Spleen (tissue), 11 donors: ENCODE results near the gene TOGARAM1. TPM values are rescaled to one million over a fixed set of nuclear protein-coding genes. Genes with fewer than 3 reads are reported as not detected.

Source experiments
- DNase-seq: peaks from one replicate; pipeline ENCODE4 v3.0.0-alpha.2; 2020
- H3K27ac ChIP-seq, 8 donors: fragments of 200-600 bp; sonication (generic) in 7 of 8; 1 replicate in 4 of 8; 2 replicates in 4 of 8; pipeline versions ENCODE4 v1.5.0 to v1.8.0; 2016 to 2021; ENCODE audit warnings: inconsistent platforms in 4 of 8, mild to moderate bottlenecking in 4 of 8, moderate library complexity in 1 of 8
- H3K27me3 ChIP-seq, 7 donors: fragments of 200-600 bp; sonication (generic) in 6 of 7; replicated peaks in 1 of 7; 1 replicate in 4 of 7; 2 replicates in 3 of 7; pipeline versions ENCODE4 v1.5.0 to v1.8.0; 2016 to 2021; ENCODE audit warnings: inconsistent platforms in 3 of 7, mild to moderate bottlenecking in 1 of 7
- H3K36me3 ChIP-seq, 6 donors: fragments of 200-600 bp; sonication (generic) in 5 of 6; 1 replicate in 4 of 6; 2 replicates in 2 of 6; pipeline versions ENCODE4 v1.5.0 to v1.8.0; 2016 to 2021; ENCODE audit warnings: inconsistent platforms in 2 of 6
- H3K4me1 ChIP-seq, 6 donors: fragments of 200-600 bp; sonication (generic) in 5 of 6; 1 replicate in 3 of 6; 2 replicates in 3 of 6; pipeline versions ENCODE4 v1.5.0 to v1.8.0; 2016 to 2021; ENCODE audit warnings: inconsistent platforms in 3 of 6
- H3K4me3 ChIP-seq, 8 donors: fragments of 200-600 bp; sonication (generic) in 7 of 8; 1 replicate in 4 of 8; 2 replicates in 4 of 8; pipeline versions ENCODE4 v1.5.0 to v1.8.0; 2016 to 2021; ENCODE audit warnings: inconsistent platforms in 4 of 8, mild to moderate bottlenecking in 4 of 8, moderate library complexity in 2 of 8
- H3K9me3 ChIP-seq, 8 donors: fragments of 200-600 bp; sonication (generic) in 7 of 8; 1 replicate in 4 of 8; 2 replicates in 4 of 8; pipeline versions ENCODE4 v1.5.0 to v1.8.0; 2016 to 2021; ENCODE audit warnings: inconsistent platforms in 4 of 8
- POLR2A ChIP-seq, 3 donors: fragments of 450-650 bp; IDR thresholded peaks; one replicate each; pipeline ENCODE4 v1.5.1; 2017; ENCODE audit warnings: antibody characterized with exemption in 3 of 3, mild to moderate bottlenecking in 1 of 3
- POLR2AphosphoS5 ChIP-seq, 3 donors: sonication (generic); formaldehyde crosslinking; IDR thresholded peaks; one replicate each; pipeline ENCODE4 v1.5.1; 2017; ENCODE audit warnings: antibody characterized with exemption in 3 of 3
- WGBS, 5 donors: extraction: QIAGEN DNeasy Blood & Tissue Kit in 3 of 5; methylation state at CpG; one replicate each; pipeline versions ENCODE4 v1.1.5 to v1.1.7; 2013 to 2018; 5-methylcytosine and 5-hydroxymethylcytosine counted together
- intact Hi-C: fragments of 100-400 bp; cut with DNase I; formaldehyde crosslinking; loops from one replicate; pipeline ENCODE4 v1.15.0; 2023; ENCODE audit warnings: low total_unique reads
- polyA plus RNA-seq, 3 donors: library from polyadenylated mRNA; stranded (reverse); fragments of 200-250 nt; gene quantifications; one replicate each; pipeline ENCODE4 v1.2.1, GENCODE V29; 2013
- total RNA-seq, 7 donors: library from RNA; depleted of rRNA in 3 of 7; stranded (reverse); fragments of >200 nt in 3 of 7; fragmentation: NEBNext Ultra II Directional in 4 of 7; extraction: Animal tissue kit (Norgen Biotek cat#: 25700) in 4 of 7; gene quantifications; one replicate each; pipeline versions ENCODE4 v1.1.0 to v1.2.1, GENCODE V29; 2016 to 2021
- TF ChIP-seq, protein P1 (sequence below), 11 experiments: fragments of 200-600 bp in 7 of 11; fragments of 450-650 bp in 4 of 11; sonication (generic) in 4 of 11; IDR thresholded peaks in 8 of 11; conservative IDR thresholded peaks in 3 of 11; 1 replicate in 7 of 11; 2 replicates in 4 of 11; pipeline versions ENCODE4 v1.4.0 to v1.8.0; 2016 to 2021; ENCODE audit warnings: antibody characterized with exemption in 11 of 11, inconsistent platforms in 4 of 11, mild to moderate bottlenecking in 1 of 11
- donor health status: healthy with polysubstance abuse.
- donor health status: DM: no; HTN: no; CAD: no; lungs with moderate emphysema.
- donor health status: DM: no; HTN: no; CAD: no.
- donor health status: Bipolar disorder and iron deficiency.
- donor health status: healthy.
- donor health status: DM: no; HTN: no; CAD: no.
- donor health status: DM: yes; HTN: yes; CAD: no.

Gene TOGARAM1
- total and polyA plus RNA-seq, 10 donors = 3.1 to 37.3 (median 17.2) TPM

DNA sequence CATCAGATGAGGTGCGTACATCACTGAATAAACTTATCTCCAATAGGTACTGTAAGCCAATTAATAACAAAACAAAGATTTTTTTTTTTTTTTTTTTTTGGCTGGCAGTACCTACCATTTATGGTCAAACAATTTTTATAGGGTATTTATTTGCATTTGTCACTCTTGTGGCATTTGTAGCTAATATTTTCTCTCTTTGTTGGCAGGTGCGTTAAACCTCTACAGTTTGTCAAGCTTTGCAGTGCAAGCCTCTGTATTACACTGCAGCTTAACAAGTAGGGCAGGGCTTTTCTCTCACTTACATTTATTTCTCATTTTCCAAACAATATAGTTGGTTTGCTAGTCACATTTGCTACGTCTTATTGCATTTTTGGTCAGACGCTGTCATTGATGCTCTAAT, 134.2 kb downstream of the TOGARAM1 start:
- no peak for TF ChIP-seq POLR2A (IDR thresholded peaks at IDR 0.05)
- TF ChIP-seq, protein P1, sequence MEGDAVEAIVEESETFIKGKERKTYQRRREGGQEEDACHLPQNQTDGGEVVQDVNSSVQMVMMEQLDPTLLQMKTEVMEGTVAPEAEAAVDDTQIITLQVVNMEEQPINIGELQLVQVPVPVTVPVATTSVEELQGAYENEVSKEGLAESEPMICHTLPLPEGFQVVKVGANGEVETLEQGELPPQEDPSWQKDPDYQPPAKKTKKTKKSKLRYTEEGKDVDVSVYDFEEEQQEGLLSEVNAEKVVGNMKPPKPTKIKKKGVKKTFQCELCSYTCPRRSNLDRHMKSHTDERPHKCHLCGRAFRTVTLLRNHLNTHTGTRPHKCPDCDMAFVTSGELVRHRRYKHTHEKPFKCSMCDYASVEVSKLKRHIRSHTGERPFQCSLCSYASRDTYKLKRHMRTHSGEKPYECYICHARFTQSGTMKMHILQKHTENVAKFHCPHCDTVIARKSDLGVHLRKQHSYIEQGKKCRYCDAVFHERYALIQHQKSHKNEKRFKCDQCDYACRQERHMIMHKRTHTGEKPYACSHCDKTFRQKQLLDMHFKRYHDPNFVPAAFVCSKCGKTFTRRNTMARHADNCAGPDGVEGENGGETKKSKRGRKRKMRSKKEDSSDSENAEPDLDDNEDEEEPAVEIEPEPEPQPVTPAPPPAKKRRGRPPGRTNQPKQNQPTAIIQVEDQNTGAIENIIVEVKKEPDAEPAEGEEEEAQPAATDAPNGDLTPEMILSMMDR (IDR thresholded peaks at IDR 0.05 in 8 of 11, conservative IDR thresholded peaks at IDR 0.05 in 3 of 11) = no peak
- TF ChIP-seq POLR2AphosphoS5 (IDR thresholded peaks at IDR 0.05) = no peak
- Histone ChIP-seq H3K4me3 (no peak overlapping the region), H3K27me3 (no peaks in the 10 kb centered on the region), H3K36me3 (peaks cover 0 to 72% (median 52%) of the 10 kb centered on the region in 6 donors), H3K27ac (no peak overlapping the region), H3K4me1 (peaks cover 0 to 10% (median 0%) of the 10 kb centered on the region in 6 donors), H3K9me3 (no peaks in the 10 kb centered on the region)
- intact Hi-C loops = no loop called here
- DNase-seq = no peak
- WGBS, 5 donors = 90 to 98% (median 96%) methylated on average over 4 of the region's 4 CpGs

DNA sequence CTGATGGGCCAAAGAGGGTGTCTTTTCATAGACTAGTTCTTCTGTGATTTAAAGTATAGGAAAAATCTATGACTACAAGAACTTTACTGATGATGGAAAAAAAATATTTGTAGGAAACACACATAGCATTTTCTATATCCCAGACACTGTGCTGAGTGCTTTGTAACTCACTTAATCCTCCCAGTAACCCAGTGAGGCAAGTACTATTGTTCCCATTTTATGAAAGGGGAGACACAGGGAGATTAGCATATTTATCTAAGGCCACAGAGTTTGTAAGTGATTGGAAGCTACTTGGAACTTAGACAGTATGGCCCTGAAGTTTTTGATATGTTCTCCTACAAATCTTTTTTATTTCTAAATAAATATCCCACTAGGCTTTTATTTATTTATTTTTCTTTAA, 141.8 kb downstream of the TOGARAM1 start:
- Histone ChIP-seq H3K4me3 (no peak overlapping the region), H3K9me3 (no peaks in the 10 kb centered on the region), H3K27ac (no peak overlapping the region), H3K36me3 (peaks cover 0 to 100% (median 67%) of the 10 kb centered on the region in 6 donors), H3K4me1 (no peaks in the 10 kb centered on the region), H3K27me3 (no peaks in the 10 kb centered on the region)
- TF ChIP-seq POLR2A (IDR thresholded peaks at IDR 0.05) = no peak
- TF ChIP-seq, protein P1 (IDR thresholded peaks at IDR 0.05 in 8 of 11, conservative IDR thresholded peaks at IDR 0.05 in 3 of 11) = no peak
- no peak for TF ChIP-seq POLR2AphosphoS5 (IDR thresholded peaks at IDR 0.05)
- intact Hi-C loops = no loop called here
- DNase-seq = no peak

DNA sequence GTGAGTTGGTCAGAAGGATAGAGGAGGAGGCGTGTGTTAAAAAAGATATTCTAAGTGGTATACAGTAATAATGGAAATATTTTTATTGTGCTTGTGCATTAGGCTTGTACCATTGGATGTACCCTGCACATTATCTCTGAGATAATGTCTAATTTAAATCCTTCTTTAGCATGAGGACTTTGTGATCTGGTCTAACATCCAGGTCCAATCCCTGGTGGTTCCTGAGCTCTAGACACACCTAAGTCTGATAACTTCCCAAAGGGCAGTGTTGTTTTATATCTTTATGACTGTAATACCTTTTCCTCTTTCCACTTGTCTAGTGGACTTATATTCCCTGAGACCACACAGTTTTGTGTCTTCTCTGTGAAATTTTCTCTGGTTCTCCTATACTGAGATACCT, 142.6 kb downstream of the TOGARAM1 start:
- Histone ChIP-seq H3K27me3 (no peaks in the 10 kb centered on the region), H3K4me1 (no peaks in the 10 kb centered on the region), H3K27ac (no peak overlapping the region), H3K4me3 (no peak overlapping the region), H3K9me3 (no peaks in the 10 kb centered on the region), H3K36me3 (peaks cover 0 to 100% (median 69%) of the 10 kb centered on the region in 6 donors)
- DNase-seq = no peak
- no peak for TF ChIP-seq POLR2A (IDR thresholded peaks at IDR 0.05)
- no peak for TF ChIP-seq POLR2AphosphoS5 (IDR thresholded peaks at IDR 0.05)
- TF ChIP-seq, protein P1 (IDR thresholded peaks at IDR 0.05 in 8 of 11, conservative IDR thresholded peaks at IDR 0.05 in 3 of 11) = no peak
- 42 to 100% (median 98%) methylated on average over 1 of the region's 1 CpG for WGBS, 5 donors
- intact Hi-C loops = no loop called here

DNA sequence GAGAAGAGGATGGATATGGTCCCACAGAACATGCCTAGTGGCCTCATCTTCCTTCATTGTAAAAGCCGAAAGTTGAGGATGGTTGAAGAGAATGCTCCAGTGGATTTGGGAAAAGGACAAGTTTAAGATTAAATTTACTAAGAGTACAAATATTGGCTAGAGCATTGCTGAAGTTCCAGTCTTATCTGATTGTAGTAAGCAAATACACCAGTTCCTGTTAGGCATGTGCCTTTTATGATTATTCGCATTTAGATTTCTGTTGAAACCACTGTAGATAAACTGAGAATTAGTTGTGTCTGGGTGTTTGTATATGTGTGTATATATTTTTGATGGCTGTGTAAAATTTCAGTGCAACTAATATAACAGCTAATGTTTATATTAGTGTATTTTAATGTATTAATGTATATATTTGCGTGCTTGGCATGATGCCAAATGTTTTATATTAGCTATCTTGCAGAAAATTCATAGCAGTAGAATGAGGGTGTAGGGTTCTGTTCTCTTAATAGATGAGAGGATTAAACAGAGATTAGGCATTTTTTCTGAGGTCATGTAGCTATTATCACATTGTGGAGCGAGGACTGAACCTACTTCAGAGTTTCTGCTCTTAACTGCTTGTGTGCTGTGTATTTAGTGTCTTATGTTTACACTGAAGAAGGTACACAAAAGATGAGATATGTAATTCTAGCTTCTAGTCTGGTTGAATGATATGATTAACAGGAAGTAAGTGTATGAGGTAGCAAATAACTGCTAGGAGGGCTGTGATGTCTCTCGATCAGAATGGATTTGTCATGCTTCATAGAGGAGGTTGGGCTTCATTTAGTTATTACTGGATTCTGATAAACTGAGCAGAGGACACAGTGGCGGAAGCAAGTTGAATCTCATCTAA, 151.1 kb downstream of the TOGARAM1 start:
- DNase-seq = no peak
- Histone ChIP-seq H3K9me3 (no peaks in the 10 kb centered on the region), H3K36me3 (peaks cover 4 to 100% (median 81%) of the 10 kb centered on the region in 6 donors), H3K4me3 (no peak overlapping the region), H3K4me1 (no peaks in the 10 kb centered on the region), H3K27ac (no peak overlapping the region), H3K27me3 (no peaks in the 10 kb centered on the region)
- intact Hi-C loops = no loop called here
- no peak for TF ChIP-seq POLR2AphosphoS5 (IDR thresholded peaks at IDR 0.05)
- no peak for TF ChIP-seq POLR2A (IDR thresholded peaks at IDR 0.05)
- TF ChIP-seq, protein P1 (IDR thresholded peaks at IDR 0.05 in 8 of 11, conservative IDR thresholded peaks at IDR 0.05 in 3 of 11) = no peak
- 91 to 97% (median 94%) methylated on average over 6 of the region's 6 CpGs for WGBS, 5 donors
